Transverse colon (tissue), 4 donors: ENCODE measurements around the gene ZDHHC3. TPM values are rescaled to one million over a fixed set of nuclear protein-coding genes. Genes with fewer than 3 reads are reported as not detected.

ENCODE experiments used
- DNase-seq: peaks from one replicate; pipeline ENCODE4 v3.0.0-alpha.2; 2019
- H3K27ac ChIP-seq, 4 donors: fragments of 200-600 bp; sonication (generic); 2 replicates each; pipeline ENCODE4 v1.5.1; 2016 to 2018; ENCODE audit warnings: inconsistent platforms in 4 of 4
- H3K27me3 ChIP-seq: fragments of 200-600 bp; sonication (generic); 2 replicates; pipeline ENCODE4 v1.5.1; 2017; ENCODE audit warnings: inconsistent platforms
- H3K36me3 ChIP-seq, 4 donors: fragments of 200-600 bp; sonication (generic); 2 replicates each; pipeline ENCODE4 v1.5.1; 2017 to 2019; ENCODE audit warnings: inconsistent platforms in 4 of 4
- H3K4me1 ChIP-seq, 4 donors: fragments of 200-600 bp; sonication (generic); 2 replicates each; pipeline ENCODE4 v1.5.1; 2017 to 2020; ENCODE audit warnings: inconsistent platforms in 4 of 4
- H3K4me3 ChIP-seq, 4 donors: fragments of 200-600 bp; sonication (generic); 1 replicate in 1 of 4; 2 replicates in 3 of 4; pipeline versions ENCODE4 v1.5.1 to v1.6.1; 2017 to 2019; ENCODE audit warnings: inconsistent platforms in 4 of 4
- H3K9me3 ChIP-seq, 2 donors: fragments of 200-600 bp; sonication (generic); 2 replicates each; pipeline ENCODE4 v1.5.1; 2017 to 2019; ENCODE audit warnings: inconsistent platforms in 2 of 2
- EP300 ChIP-seq: sonication (generic); formaldehyde crosslinking; IDR thresholded peaks from one replicate; pipeline ENCODE4 v1.6.1; 2017; ENCODE audit warnings: antibody characterized with exemption, low read depth
- POLR2A ChIP-seq: fragments of 450-650 bp; IDR thresholded peaks from one replicate; pipeline ENCODE4 v1.6.1; 2016; ENCODE audit warnings: antibody characterized with exemption, mild to moderate bottlenecking, moderate library complexity
- POLR2AphosphoS5 ChIP-seq, 3 donors: sonication (generic); formaldehyde crosslinking; IDR thresholded peaks; one replicate each; pipeline ENCODE4 v1.6.1; 2016; ENCODE audit warnings: antibody characterized with exemption in 3 of 3
- WGBS, 2 donors: methylation state at CpG; one replicate each; pipeline ENCODE4 v1.1.5; 2018; ENCODE audit warnings: low coverage in 1 of 2; 5-methylcytosine and 5-hydroxymethylcytosine counted together
- in situ Hi-C, 4 donors: fragments of 200-750 bp; cut with MboI; loops; one replicate each; pipeline versions ENCODE4 v1.15.0 to v1.15.1; 2017; ENCODE audit warnings: low sequenced_read_pairs in 3 of 4, low pct_ligation_motif_present in 1 of 4, low pct_unique_long_range_greater_than_20kb in 1 of 4
- intact Hi-C: fragments of 100-400 bp; cut with DNase I; formaldehyde crosslinking; loops from one replicate; pipeline ENCODE4 v1.15.1; 2023; ENCODE audit warnings: low total_unique reads
- total RNA-seq, 4 donors: library from RNA; depleted of rRNA; stranded (reverse); fragments of >200 nt; gene quantifications; one replicate each; pipeline ENCODE4 v1.1.0, GENCODE V29; 2016
- TF ChIP-seq, protein P1 (sequence below), 5 experiments: fragments of 200-600 bp in 3 of 5; fragments of 450-650 bp in 2 of 5; sonication (generic) in 3 of 5; IDR thresholded peaks; 1 replicate in 2 of 5; 2 replicates in 3 of 5; pipeline ENCODE4 v1.5.1; 2016 to 2017; ENCODE audit warnings: antibody characterized with exemption in 5 of 5, inconsistent platforms in 3 of 5, mild to moderate bottlenecking in 2 of 5, moderate library complexity in 1 of 5

The ZDHHC3 gene
- total RNA-seq, 4 donors from 2014 or later: 142 to 258 (median 170) TPM

DNA sequence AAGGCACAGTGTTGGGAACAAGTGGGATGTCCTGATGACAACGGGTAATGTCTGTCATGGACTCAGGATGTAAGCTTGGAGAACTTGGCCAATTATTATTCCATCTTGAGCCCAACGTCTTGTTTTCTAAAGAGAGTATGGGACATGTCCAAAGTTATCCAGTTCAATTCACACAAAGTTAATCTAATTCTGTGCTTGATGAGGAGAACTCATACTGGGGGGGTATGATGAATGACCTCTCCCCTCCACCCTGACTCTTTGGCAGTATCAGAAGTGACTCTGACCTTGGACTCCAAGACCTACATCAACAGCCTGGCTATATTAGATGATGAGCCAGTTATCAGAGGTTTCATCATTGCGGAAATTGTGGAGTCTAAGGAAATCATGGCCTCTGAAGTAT lies 65.3 kb downstream of the ZDHHC3 start:
- 89 to 100% methylated on average over 1 to 3 of the region's 3 CpGs for WGBS, 2 donors
- Histone ChIP-seq H3K36me3 (no peaks in the 10 kb centered on the region), H3K27ac (no peak overlapping the region), H3K4me3 (no peak overlapping the region), H3K4me1 (no peaks in the 10 kb centered on the region), H3K9me3 (no peaks in the 10 kb centered on the region), H3K27me3 (peaks cover 13% of the 10 kb centered on the region)
- no peak for DNase-seq
- in situ Hi-C loops: loop anchor here in 3 of 4 donors (10.0 to 25.0 kb wide), 2 partner anchors 373 to 376 kb away; no protein-coding TSS in a partner anchor
- intact Hi-C loops: loop anchor here (10.0 kb wide), 1 partner anchor 376 kb away; no protein-coding TSS in a partner anchor
- no peak for TF ChIP-seq POLR2A
- no peak for TF ChIP-seq POLR2AphosphoS5 (IDR thresholded peaks at IDR 0.05)
- TF ChIP-seq, protein P1, sequence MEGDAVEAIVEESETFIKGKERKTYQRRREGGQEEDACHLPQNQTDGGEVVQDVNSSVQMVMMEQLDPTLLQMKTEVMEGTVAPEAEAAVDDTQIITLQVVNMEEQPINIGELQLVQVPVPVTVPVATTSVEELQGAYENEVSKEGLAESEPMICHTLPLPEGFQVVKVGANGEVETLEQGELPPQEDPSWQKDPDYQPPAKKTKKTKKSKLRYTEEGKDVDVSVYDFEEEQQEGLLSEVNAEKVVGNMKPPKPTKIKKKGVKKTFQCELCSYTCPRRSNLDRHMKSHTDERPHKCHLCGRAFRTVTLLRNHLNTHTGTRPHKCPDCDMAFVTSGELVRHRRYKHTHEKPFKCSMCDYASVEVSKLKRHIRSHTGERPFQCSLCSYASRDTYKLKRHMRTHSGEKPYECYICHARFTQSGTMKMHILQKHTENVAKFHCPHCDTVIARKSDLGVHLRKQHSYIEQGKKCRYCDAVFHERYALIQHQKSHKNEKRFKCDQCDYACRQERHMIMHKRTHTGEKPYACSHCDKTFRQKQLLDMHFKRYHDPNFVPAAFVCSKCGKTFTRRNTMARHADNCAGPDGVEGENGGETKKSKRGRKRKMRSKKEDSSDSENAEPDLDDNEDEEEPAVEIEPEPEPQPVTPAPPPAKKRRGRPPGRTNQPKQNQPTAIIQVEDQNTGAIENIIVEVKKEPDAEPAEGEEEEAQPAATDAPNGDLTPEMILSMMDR (IDR thresholded peaks at IDR 0.05): no peak
- TF ChIP-seq EP300: no peak

GRCh38 chr3:44909063-44909462 lies 66.9 kb downstream of the ZDHHC3 start:
- DNase-seq: no peak
- Histone ChIP-seq H3K4me1 (no peaks in the 10 kb centered on the region), H3K9me3 (no peaks in the 10 kb centered on the region), H3K4me3 (no peak overlapping the region), H3K27me3 (peaks cover 13% of the 10 kb centered on the region), H3K27ac (no peak overlapping the region), H3K36me3 (no peaks in the 10 kb centered on the region)
- in situ Hi-C loops (loop anchor here in 2 of 4 donors (10.0 to 25.0 kb wide), 2 partner anchors 372 to 374 kb away; no protein-coding TSS in a partner anchor), intact Hi-C loops (no loop called here)
- TF ChIP-seq, protein P1 (IDR thresholded peaks at IDR 0.05): no peak
- TF ChIP-seq POLR2AphosphoS5 (IDR thresholded peaks at IDR 0.05) (no peak), EP300 (no peak), POLR2A (no peak)
- 16 to 60% methylated on average over 1 to 2 of the region's 2 CpGs for WGBS, 2 donors

DNA sequence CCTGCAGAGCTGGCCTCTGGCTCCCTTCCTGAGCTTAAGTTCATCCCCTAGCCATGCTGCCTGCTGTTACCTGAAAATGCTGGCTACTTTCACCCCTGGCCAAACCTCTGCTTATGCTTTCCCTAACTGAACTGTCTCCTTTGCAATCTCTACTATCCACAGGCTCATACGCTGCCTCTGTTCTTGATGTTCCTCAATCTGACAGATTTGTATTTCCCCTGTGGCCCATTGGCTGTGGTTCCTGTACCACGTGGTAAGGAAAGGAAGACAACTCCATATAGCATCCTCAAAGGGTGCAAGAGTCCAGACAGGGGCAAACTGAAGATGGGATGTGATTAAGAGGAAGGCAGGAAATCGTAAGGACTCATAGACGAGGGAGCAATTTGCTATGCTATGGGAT lies 68.4 kb downstream of the ZDHHC3 start:
- TF ChIP-seq EP300 (no peak), POLR2A (no peak), POLR2AphosphoS5 (IDR thresholded peaks at IDR 0.05) (no peak)
- TF ChIP-seq, protein P1 (IDR thresholded peaks at IDR 0.05): no peak
- intact Hi-C loops: no loop called here
- Histone ChIP-seq H3K36me3 (no peaks in the 10 kb centered on the region), H3K9me3 (no peaks in the 10 kb centered on the region), H3K27ac (no peak overlapping the region), H3K4me3 (no peak overlapping the region), H3K27me3 (peaks cover 13% of the 10 kb centered on the region), H3K4me1 (no peaks in the 10 kb centered on the region)
- DNase-seq: no peak
- in situ Hi-C loops: loop anchor here in 2 of 4 donors (10.0 to 25.0 kb wide), 2 partner anchors 370 to 373 kb away; no protein-coding TSS in a partner anchor
- 60 to 71% methylated on average over 1 to 4 of the region's 4 CpGs for WGBS, 2 donors

- 73% methylated on average over 4 of the region's 4 CpGs; no CpG with 5 or more reads in 1 of the 2 donors for WGBS, 2 donors
- TF ChIP-seq, protein P1 (IDR thresholded peaks at IDR 0.05): no peak
- TF ChIP-seq POLR2A (no peak), EP300 (no peak), POLR2AphosphoS5 (IDR thresholded peaks at IDR 0.05) (no peak)
- Histone ChIP-seq H3K27ac (no peak overlapping the region), H3K27me3 (peaks cover 13% of the 10 kb centered on the region), H3K4me3 (no peak overlapping the region), H3K36me3 (no peaks in the 10 kb centered on the region), H3K4me1 (no peaks in the 10 kb centered on the region), H3K9me3 (no peaks in the 10 kb centered on the region)
- no peak for DNase-seq
- in situ Hi-C loops (loop anchor here in 2 of 4 donors (10.0 to 25.0 kb wide), 2 partner anchors 370 to 372 kb away; no protein-coding TSS in a partner anchor), intact Hi-C loops (no loop called here)
These were observed 69.0 kb downstream of the ZDHHC3 start for GRCh38 chr3:44906997-44907396.
